Measurements from ENCODE around the gene PEA15. TPM values are rescaled to one million over a fixed set of nuclear protein-coding genes. Genes with fewer than 3 reads are reported as not detected.

PEA15 gene
- total RNA-seq, 4 donors from 2014 or later: 89.7 to 144 (median 124) TPM

DNA sequence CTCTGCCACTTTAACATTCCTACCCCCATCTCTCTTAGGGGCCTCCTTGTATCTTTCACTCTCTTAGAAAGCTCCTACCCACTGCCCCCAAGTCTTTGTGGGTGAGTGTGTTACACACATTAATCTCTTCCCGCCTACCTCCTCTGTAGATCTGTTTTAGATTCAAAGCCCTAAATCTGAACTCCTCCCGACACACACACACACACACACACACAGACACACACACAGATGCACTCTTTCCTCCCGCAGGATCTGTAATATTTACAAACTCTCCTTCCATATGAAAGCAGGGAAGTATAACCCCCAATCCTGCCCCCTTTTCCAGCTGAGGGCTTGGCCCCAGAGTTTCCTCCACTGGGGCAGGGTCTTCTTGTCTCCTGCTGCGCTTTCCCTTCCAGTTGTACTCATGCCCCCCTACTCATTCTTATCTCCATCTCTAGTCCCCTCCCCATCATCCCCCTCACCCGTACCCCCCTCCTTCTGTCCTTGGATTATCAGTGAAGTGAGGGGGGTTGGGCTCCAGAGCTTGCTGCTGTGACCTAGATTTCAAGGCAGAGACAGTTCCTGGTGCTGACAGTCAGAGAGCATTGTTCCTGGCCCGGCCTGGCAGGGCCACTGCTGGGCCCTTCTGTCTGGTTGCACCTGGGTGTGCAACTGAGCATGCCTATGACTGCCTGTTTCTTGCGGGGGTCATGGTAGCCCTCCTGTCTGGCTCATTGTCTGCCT lies 4.3 kb downstream of the PEA15 start:
- TF ChIP-seq CTCF (IDR thresholded peaks at IDR 0.05; ENCODE audit: low read depth): no peak

DNA sequence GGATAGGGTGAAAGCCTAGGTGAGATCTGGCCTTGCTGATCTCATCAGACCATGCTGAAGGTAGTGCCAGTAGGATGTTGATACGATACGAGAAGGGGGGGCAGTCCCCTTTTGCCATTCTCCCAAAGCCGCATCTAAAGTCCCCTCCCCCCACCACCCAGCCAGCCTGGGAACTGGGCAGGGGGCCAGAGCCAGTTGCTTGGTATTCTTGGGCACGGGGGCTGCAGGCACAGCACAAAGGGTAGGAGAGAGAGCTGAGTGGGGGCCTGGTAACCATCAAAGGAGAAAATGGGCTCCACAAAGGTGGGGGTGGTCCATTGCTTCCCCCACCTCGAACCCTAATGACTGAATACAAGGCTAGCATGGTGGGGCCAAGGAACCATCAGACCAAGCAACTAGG lies 5.4 kb downstream of the PEA15 start:
- TF ChIP-seq CTCF (IDR thresholded peaks at IDR 0.05; ENCODE audit: low read depth): no peak

DNA sequence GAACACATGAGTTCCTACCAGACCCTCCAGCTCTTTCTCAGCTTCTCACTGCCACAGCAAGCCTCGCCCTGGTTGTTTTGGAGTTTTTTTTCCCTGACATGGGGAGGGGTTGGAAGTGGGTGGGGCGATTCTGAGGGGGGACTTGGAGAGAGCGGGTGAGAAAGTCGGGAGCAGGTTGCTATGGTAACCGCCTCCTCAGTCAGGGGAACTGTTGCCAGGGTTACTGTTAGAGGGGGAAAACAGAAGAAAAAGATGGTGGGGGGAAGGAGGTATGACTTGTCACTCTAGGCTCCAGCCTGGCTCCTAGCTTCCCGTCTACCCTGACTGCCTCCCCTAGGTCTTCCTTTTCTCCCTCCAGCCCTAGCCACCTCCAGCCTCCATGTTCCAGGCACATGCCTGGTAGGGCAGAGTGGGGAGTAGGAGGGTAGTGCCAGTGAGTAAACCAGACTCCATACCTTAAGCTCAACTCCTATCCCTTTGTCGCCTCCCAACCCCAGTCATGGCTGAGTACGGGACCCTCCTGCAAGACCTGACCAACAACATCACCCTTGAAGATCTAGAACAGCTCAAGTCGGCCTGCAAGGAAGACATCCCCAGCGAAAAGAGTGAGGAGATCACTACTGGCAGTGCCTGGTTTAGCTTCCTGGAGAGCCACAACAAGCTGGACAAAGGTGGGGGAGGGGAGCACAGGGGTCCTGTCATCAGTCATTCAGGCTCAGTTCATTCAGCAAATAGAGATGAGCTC lies 6.0 kb downstream of the PEA15 start:
- TF ChIP-seq CTCF (IDR thresholded peaks at IDR 0.05; ENCODE audit: low read depth): no peak

- no peak for TF ChIP-seq CTCF (IDR thresholded peaks at IDR 0.05; ENCODE audit: low read depth)
These were observed 9.4 kb downstream of the PEA15 start for GRCh38 chr1:160214481-160215140.

DNA sequence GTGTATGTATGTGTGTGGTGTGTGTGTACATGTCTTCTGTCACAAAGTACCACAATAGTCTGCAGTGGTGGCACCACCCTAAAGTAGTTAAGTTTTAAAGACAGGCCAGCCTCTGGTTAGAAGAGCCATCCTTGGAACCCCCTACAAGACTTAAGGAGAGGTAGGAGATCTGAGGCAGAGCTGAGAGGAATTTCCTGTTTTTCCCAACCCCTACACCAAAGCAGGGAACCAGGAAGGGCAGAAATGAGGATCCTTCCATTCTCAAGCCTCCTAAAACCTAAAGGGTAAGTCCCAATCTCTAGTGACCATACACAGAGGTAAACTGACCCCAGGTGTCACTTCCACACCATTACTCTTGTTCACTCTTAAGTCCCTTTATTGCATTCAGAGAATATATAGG lies 11.1 kb downstream of the PEA15 start:
- no peak for TF ChIP-seq CTCF (IDR thresholded peaks at IDR 0.05; ENCODE audit: low read depth)

DNA sequence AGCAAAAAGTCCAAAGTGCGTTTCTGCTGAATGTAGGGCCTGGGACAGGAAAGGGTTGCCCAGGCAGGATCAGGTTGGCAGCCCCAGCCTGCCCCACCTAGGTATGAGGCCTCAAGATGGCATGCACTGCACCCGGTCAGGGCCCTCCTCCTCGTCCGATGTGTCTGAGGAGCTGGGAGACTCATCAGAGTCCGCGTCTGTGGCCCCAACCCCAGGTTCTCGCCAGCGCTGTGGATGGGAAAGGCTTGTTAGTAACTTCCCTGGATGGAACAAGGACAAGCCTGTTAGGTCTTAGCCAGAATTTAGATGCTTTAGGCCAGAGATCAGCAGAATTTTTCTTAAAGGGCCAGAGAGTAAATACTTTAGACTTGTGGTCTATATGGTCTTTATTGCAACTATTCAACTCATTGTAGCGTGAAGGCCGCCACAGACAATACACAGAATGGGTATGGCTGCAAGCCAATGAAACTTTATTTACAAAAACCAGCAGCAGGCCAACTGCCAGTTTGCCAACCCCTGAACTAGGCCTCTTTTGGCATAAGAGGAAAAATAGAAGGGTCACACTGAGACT lies 12.4 kb downstream of the PEA15 start:
- TF ChIP-seq CTCF (IDR thresholded peaks at IDR 0.05; ENCODE audit: low read depth): no peak

All from subcutaneous adipose tissue (tissue), 4 donors.